Mesothelial cell of epicardium (in vitro differentiated cells): ENCODE measurements around the gene GPR171. TPM values are rescaled to one million over a fixed set of nuclear protein-coding genes. Genes with fewer than 3 reads are reported as not detected.

ENCODE experiments used
- DNase-seq, 2 experiments: peaks; one replicate each; pipeline ENCODE4 v3.0.0; 2021; ENCODE audit warnings: low spot score in 2 of 2; ENCODE audit not compliant: unreplicated experiment in 2 of 2
- H3K27ac Mint-ChIP-seq: 2 replicates; pipeline ENCODE4 v1.8.0; 2021; ENCODE audit warnings: mixed read lengths
- H3K27me3 Mint-ChIP-seq: 2 replicates; pipeline ENCODE4 v1.8.0; 2021; ENCODE audit warnings: low read depth, mixed read lengths
- H3K36me3 Mint-ChIP-seq: 2 replicates; pipeline ENCODE4 v1.8.0; 2021; ENCODE audit warnings: mixed read lengths
- H3K4me1 Mint-ChIP-seq: 2 replicates; pipeline ENCODE4 v1.8.0; 2021; ENCODE audit warnings: mixed read lengths
- H3K4me3 Mint-ChIP-seq: 2 replicates; pipeline ENCODE4 v1.8.0; 2021; ENCODE audit warnings: mild to moderate bottlenecking, moderate library complexity, mixed read lengths
- H3K9me3 Mint-ChIP-seq: 2 replicates; pipeline ENCODE4 v1.8.0; 2021; ENCODE audit warnings: mixed read lengths
- CTCF ChIP-seq: fragments of 200-600 bp; sonication (generic); IDR thresholded peaks from one replicate; pipeline ENCODE4 v1.5.0; 2021; ENCODE audit warnings: antibody characterized with exemption; ENCODE audit not compliant: unreplicated experiment
- total RNA-seq: library from RNA; stranded (reverse); gene quantifications from 3 replicates; pipeline ENCODE4 v1.2.1, GENCODE V29; 2021

Gene GPR171
- total RNA-seq, 1 donor from 2014 or later = not detected

GRCh38 chr3:151226825-151227224 is 23.8 kb upstream of the GPR171 start:
- DNase-seq = no peak
- H3K9me3 Mint-ChIP-seq = peaks cover 12% of the 10 kb centered on the region
- H3K27ac Mint-ChIP-seq = no peak overlapping the region

GRCh38 chr3:151226088-151226563 is 23.1 kb upstream of the GPR171 start:
- DNase-seq = no peak
- TF ChIP-seq CTCF = no peak
- no peak overlapping the region for H3K27ac Mint-ChIP-seq
- no peak overlapping the region for H3K4me3 Mint-ChIP-seq
- H3K27me3 Mint-ChIP-seq = no peaks in the 10 kb centered on the region
- peaks cover 18% of the 10 kb centered on the region for H3K9me3 Mint-ChIP-seq
- peaks cover 32% of the 10 kb centered on the region for H3K4me1 Mint-ChIP-seq
- peaks cover 19% of the 10 kb centered on the region for H3K36me3 Mint-ChIP-seq

More at GRCh38 chr3:151226825-151227224, 23.8 kb upstream of the GPR171 start:
- no peaks in the 10 kb centered on the region for H3K27me3 Mint-ChIP-seq
- TF ChIP-seq CTCF = no peak
- peaks cover 12% of the 10 kb centered on the region for H3K36me3 Mint-ChIP-seq
- H3K4me3 Mint-ChIP-seq = no peak overlapping the region
- H3K4me1 Mint-ChIP-seq = peaks cover 32% of the 10 kb centered on the region

GRCh38 chr3:151225040-151225975 is 22.3 kb upstream of the GPR171 start:
- Mint-ChIP-seq H3K4me3 (no peak overlapping the region), H3K36me3 (peaks cover 27% of the 10 kb centered on the region), H3K27ac (no peak overlapping the region), H3K4me1 (peaks cover 30% of the 10 kb centered on the region), H3K27me3 (no peaks in the 10 kb centered on the region), H3K9me3 (peaks cover 25% of the 10 kb centered on the region)
- TF ChIP-seq CTCF = no peak
- DNase-seq = no peak

GRCh38 chr3:151224268-151224866 is 21.4 kb upstream of the GPR171 start:
- Mint-ChIP-seq H3K9me3 (peaks cover 25% of the 10 kb centered on the region), H3K36me3 (peaks cover 30% of the 10 kb centered on the region), H3K4me3 (no peak overlapping the region), H3K27ac (no peak overlapping the region), H3K27me3 (no peaks in the 10 kb centered on the region), H3K4me1 (peaks cover 31% of the 10 kb centered on the region)
- no peak for DNase-seq
- no peak for TF ChIP-seq CTCF

- Mint-ChIP-seq H3K4me3 (no peak overlapping the region), H3K27me3 (no peaks in the 10 kb centered on the region), H3K4me1 (peaks cover 25% of the 10 kb centered on the region), H3K9me3 (peaks cover 25% of the 10 kb centered on the region), H3K36me3 (peaks cover 30% of the 10 kb centered on the region), H3K27ac (no peak overlapping the region)
- no peak for DNase-seq
- TF ChIP-seq CTCF = no peak
These were observed 16.0 kb upstream of the GPR171 start for GRCh38 chr3:151219056-151219455.
